BE2C (cell line): ENCODE data around the gene PRRG2.
A peak's percentile ranks its signal among the peaks of the same experiment; 100 is the strongest.

ENCODE experiments used
- DNase-seq: peaks from one replicate; pipeline ENCODE4 v3.0.0-alpha.2; 2020
- H3K27me3 ChIP-seq: fragments of 250-450 bp; sonication (Bioruptor Pico); 2 replicates; pipeline ENCODE4 v1.5.1; 2020; ENCODE audit warnings: mild to moderate bottlenecking
- H3K36me3 ChIP-seq: fragments of 250-450 bp; sonication (Bioruptor Pico); 2 replicates; pipeline ENCODE4 v1.5.1; 2020; ENCODE audit warnings: mild to moderate bottlenecking
- H3K4me1 ChIP-seq: fragments of 250-450 bp; sonication (Bioruptor Pico); 2 replicates; pipeline ENCODE4 v1.5.1; 2020
- H3K4me3 ChIP-seq: 2 replicates; pipeline ENCODE4 v1.5.1; 2011; ENCODE audit warnings: low read depth, low read length
- H3K9me3 ChIP-seq: fragments of 250-450 bp; sonication (Bioruptor Pico); 2 replicates; pipeline ENCODE4 v1.5.1; 2020
- TF ChIP-seq, protein P1 (sequence below): IDR thresholded peaks from 2 replicates; pipeline ENCODE4 v1.5.1; 2012; ENCODE audit warnings: mild to moderate bottlenecking, low read depth, low read length

PRRG2 gene

DNA sequence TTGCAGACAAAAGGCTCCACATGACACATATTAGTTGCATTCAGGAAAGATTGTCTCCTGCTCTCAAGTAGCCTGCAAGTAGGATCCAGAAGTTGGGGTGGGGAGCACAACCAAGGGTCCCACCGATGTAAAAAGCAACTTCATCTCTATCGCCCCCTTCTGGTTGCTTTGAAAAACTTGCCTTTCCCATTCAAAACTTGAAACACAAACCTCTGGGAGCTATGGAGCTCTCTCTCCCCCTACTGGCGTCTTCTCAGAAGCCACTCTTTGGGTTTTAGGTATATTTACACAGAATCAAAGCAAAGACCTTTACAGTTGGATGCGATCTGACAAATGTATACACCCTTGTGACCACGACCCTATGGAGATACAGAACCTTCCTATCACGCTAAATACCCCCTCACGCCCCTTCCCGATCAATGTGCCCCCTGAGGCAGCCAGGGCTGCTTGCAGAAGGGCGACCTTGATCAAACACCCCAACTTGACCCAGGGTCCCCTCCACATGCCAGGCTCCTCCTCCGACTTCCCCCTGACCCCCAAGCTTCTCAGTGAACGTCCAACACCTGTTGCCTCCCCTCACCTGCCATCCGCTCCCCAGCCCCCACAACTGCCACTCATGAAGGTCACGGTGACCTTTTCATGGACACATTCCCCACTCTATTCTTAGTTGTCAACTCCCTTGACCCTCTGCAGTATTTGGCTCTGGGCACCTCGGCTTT is 10.8 kb upstream of the PRRG2 start:
- Histone ChIP-seq H3K36me3 (peaks cover 11% of the 10 kb centered on the region), H3K4me1 (peaks cover 4% of the 10 kb centered on the region; the same call in 1 of the 2 replicates), H3K4me3 (no peak overlapping the region), H3K27me3 (no peaks in the 10 kb centered on the region), H3K9me3 (no peaks in the 10 kb centered on the region)
- TF ChIP-seq, protein P1, sequence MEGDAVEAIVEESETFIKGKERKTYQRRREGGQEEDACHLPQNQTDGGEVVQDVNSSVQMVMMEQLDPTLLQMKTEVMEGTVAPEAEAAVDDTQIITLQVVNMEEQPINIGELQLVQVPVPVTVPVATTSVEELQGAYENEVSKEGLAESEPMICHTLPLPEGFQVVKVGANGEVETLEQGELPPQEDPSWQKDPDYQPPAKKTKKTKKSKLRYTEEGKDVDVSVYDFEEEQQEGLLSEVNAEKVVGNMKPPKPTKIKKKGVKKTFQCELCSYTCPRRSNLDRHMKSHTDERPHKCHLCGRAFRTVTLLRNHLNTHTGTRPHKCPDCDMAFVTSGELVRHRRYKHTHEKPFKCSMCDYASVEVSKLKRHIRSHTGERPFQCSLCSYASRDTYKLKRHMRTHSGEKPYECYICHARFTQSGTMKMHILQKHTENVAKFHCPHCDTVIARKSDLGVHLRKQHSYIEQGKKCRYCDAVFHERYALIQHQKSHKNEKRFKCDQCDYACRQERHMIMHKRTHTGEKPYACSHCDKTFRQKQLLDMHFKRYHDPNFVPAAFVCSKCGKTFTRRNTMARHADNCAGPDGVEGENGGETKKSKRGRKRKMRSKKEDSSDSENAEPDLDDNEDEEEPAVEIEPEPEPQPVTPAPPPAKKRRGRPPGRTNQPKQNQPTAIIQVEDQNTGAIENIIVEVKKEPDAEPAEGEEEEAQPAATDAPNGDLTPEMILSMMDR = peak; percentile 100
- DNase-seq = peak; percentile 75

DNA sequence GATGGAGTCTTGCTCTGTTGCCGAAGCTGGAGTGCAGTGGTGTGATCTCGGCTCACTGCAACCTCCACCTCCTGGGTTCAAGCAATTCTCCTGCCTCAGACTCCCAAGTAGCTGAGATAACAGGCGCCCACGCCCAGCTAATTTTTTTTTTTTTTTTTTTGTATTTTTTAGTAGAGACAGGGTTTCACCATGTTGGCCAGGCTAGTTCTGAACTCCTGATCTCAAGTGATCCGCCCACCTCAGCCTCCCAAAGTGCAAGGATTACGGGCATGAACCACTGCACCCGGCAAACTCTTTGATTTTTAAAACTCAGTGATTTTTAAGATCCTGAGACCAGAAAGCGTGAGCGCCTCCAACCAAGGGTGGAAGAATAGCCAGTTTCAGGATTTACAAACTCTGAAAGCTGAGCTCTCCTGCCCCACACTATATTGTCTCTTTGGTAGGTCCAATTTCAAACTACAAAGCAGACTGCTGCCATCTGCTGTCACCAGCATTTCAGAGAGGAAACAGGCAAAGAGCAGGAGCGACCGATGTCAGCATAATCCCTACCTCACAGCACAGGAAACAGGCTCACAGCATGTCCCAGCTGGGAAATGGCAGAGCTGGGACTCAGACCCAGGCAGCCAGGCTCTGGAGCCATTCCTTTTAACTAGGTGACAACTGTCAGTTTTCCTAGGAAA is 10.0 kb upstream of the PRRG2 start:
- Histone ChIP-seq H3K9me3 (no peaks in the 10 kb centered on the region), H3K36me3 (peaks cover 17% of the 10 kb centered on the region), H3K27me3 (no peaks in the 10 kb centered on the region), H3K4me1 (peaks cover 4% of the 10 kb centered on the region; the same call in 1 of the 2 replicates), H3K4me3 (no peak overlapping the region)
- TF ChIP-seq, protein P1 = peak; percentile 55
- peak; percentile 63 for DNase-seq

DNA sequence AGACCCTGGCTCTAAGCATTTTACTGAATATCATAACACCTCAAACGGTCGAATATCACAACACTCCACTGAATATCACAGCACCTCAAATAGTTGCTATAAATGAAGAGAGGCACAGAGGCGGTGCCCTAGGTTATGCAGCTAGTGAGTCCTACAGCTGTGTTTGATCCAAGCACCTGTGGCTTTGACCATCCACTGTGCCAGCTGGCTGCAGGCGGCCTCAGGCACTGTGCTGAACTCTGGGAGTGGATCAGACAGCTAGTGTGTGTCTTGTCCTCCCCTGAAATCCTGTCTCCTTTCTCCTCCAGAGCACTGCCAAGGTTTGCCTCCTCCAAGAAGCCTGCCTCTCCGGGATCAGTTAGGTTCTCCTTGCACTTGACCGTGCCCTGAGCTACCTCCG is 8.1 kb upstream of the PRRG2 start:
- H3K36me3 ChIP-seq = peaks cover 21% of the 10 kb centered on the region
- no peak overlapping the region for H3K4me3 ChIP-seq
- no peaks in the 10 kb centered on the region for H3K9me3 ChIP-seq
- DNase-seq = no peak
- H3K27me3 ChIP-seq = no peaks in the 10 kb centered on the region
- peaks cover 4% of the 10 kb centered on the region; the same call in 1 of the 2 replicates for H3K4me1 ChIP-seq
- TF ChIP-seq, protein P1 = no peak

DNA sequence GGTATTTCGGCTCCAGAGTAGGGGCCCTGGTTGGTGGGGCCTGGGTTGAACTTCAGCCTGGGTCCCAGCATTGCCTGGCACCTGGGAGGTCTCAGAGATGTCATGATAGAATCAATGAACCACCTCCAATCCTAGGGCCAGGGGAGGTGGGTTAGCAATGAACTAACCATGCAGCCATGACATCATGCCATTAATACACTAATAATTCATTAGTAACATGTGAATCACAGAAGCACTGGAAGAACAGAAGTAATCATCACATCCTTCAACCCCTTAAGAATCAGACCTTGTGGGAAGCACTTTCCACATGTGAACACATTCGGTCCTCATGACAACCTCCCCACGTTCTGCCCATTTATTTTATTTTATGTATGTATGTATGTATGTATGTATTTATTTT is 7.7 kb upstream of the PRRG2 start:
- Histone ChIP-seq H3K27me3 (no peaks in the 10 kb centered on the region), H3K4me1 (peaks cover 4% of the 10 kb centered on the region; the same call in 1 of the 2 replicates), H3K9me3 (no peaks in the 10 kb centered on the region), H3K4me3 (no peak overlapping the region), H3K36me3 (peaks cover 21% of the 10 kb centered on the region)
- TF ChIP-seq, protein P1 = no peak
- DNase-seq = no peak

DNA sequence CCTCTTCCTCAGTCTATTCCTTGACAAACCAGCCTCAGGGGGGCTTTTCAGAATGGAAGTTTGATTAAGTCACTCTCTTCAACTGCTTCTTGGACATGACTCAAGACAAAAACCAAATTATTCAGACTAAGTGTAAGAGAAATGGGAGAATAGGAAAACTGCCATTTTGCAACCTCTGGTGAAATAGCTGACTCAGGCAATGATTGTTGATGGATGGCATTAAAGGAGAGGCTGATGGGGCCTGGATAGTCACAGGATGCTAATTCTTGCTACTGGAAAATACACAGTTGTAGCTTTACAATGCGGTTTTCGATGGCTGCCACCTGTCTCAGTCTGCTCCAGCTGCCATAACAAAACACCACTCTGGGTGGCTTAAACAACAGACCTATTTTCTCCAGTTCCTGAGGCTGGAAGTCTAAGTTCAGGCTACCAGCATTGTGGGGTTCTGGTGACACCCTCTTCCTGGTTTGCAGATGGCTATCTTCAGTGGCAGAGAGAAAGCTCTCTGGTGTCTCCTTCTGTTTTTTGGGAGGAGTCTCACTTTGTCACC is 6.8 kb upstream of the PRRG2 start:
- Histone ChIP-seq H3K27me3 (no peaks in the 10 kb centered on the region), H3K4me1 (peaks cover 4% of the 10 kb centered on the region; the same call in 1 of the 2 replicates), H3K4me3 (no peak overlapping the region), H3K36me3 (peaks cover 21% of the 10 kb centered on the region), H3K9me3 (no peaks in the 10 kb centered on the region)
- DNase-seq = no peak
- TF ChIP-seq, protein P1 = no peak
